H7 (cell line): ENCODE data around the gene VPS35L. TPM values are rescaled to one million over a fixed set of nuclear protein-coding genes. Genes with fewer than 3 reads are reported as not detected.

Source experiments
- DNase-seq: peaks from one replicate; pipeline ENCODE4 v3.0.0; 2012
- H3K27me3 ChIP-seq: 2 replicates; pipeline ENCODE4 v1.6.0; 2011; ENCODE audit warnings: mild to moderate bottlenecking, low read length; ENCODE audit not compliant: control insufficient read depth, insufficient read depth
- H3K36me3 ChIP-seq: replicated peaks from 2 replicates; pipeline ENCODE4 v1.5.1; 2011; ENCODE audit warnings: low read length; ENCODE audit not compliant: control insufficient read depth, insufficient read depth
- H3K4me3 ChIP-seq: 2 replicates; pipeline ENCODE4 v1.5.1; 2011; ENCODE audit warnings: low read depth, mild to moderate bottlenecking, control low read depth, low read length, moderate library complexity; ENCODE audit not compliant: insufficient read depth
- total RNA-seq: library from RNA; depleted of rRNA; stranded (reverse); fragments of >200 nt; shearing (Covaris generic); gene quantifications from 2 replicates; pipeline ENCODE4 v1.2.3, GENCODE V29; 2014; rRNA removed

The VPS35L gene, protein sequence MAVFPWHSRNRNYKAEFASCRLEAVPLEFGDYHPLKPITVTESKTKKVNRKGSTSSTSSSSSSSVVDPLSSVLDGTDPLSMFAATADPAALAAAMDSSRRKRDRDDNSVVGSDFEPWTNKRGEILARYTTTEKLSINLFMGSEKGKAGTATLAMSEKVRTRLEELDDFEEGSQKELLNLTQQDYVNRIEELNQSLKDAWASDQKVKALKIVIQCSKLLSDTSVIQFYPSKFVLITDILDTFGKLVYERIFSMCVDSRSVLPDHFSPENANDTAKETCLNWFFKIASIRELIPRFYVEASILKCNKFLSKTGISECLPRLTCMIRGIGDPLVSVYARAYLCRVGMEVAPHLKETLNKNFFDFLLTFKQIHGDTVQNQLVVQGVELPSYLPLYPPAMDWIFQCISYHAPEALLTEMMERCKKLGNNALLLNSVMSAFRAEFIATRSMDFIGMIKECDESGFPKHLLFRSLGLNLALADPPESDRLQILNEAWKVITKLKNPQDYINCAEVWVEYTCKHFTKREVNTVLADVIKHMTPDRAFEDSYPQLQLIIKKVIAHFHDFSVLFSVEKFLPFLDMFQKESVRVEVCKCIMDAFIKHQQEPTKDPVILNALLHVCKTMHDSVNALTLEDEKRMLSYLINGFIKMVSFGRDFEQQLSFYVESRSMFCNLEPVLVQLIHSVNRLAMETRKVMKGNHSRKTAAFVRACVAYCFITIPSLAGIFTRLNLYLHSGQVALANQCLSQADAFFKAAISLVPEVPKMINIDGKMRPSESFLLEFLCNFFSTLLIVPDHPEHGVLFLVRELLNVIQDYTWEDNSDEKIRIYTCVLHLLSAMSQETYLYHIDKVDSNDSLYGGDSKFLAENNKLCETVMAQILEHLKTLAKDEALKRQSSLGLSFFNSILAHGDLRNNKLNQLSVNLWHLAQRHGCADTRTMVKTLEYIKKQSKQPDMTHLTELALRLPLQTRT
- total RNA-seq: 31.8 and 46.0 TPM in 2 replicates

DNA sequence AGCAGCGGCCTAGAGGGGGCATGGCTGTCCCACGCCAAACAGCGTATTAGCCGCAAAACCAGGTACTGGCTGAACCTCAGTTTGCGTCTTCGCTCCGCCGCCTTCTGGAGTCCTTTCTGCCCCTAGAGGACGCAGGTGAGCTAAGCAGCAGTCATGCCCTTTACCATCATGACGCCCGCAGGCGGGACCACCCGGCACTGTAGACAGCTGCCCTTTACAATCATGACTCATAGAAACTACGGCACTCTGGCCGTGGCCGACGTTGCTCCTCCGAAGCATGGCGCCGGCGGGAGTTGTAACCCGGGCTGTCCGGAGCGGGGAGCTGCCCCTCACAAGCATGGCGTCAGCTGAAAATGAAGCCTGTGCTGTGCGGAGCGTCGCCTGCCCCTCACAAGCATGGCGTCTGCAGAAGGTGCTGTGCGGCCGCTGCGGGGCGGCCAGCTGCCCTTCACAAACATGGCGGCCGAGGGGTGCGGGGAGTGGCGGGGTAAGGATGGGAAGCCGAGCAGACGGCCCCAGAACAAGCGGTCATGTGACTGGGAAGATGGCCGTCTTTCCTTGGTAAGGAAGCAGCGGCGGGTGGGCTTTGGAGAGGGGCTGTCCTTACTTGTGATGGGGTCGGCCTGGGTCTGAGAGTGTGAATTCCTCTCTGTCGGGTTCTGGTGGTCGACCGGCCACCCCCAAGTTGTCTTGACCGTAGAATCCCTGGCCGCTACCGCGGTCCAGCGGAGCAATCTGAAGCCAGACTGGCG lies at the start of gene VPS35L:
VPS35L (plus strand) TSS at position 518 of the 752 bp plus-strand sequence; CDS start at position 545, 27 bp downstream.
- Histone ChIP-seq H3K36me3 (no peaks in the 10 kb centered on the region), H3K4me3 (peak within 1 kb of the TSS; percentile 56), H3K27me3 (no peaks in the 10 kb centered on the region)
- DNase-seq: peak; percentile 92

DNA sequence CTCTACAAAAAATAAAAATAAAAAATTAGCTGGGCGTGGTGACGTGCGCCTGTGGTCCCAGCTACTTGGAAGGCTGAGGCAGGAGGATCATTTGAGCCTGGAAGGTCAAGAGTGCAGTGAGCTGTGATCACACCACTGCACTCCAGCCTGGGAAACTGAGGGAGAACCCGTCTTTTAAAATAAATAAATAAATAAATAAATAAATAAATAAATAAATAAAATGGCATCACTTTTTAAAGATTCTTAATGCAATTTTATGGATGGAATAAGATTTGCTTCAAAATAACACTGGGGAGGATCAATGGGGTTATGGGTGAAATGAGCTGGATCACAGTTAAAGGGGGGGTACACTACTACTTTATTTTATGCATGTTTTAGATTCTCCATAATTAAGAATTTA lies 48.5 kb upstream of the VPS35L start:
- Histone ChIP-seq H3K36me3 (peaks cover 15% of the 10 kb centered on the region), H3K4me3 (no peak overlapping the region), H3K27me3 (no peaks in the 10 kb centered on the region)
- DNase-seq: no peak

DNA sequence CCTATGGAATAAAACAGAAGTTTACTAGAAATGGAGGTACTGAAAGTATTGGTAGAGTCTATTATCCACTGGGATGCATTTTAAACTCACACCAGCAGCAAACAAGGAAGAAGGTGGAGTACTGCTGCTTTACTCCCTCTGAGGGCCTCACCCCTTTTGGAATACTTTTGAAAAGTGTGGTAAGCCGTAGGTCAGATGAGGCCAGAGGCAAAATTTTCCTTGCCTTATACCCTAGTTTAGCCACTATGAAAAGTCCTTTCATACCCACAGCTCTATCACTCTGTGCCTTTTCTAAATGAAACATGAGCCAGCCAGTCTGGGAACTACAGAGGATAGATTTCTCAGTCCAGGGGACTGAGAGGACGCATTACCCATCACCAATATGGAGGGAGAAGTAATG lies 47.6 kb upstream of the VPS35L start:
- H3K36me3 ChIP-seq: peaks cover 13% of the 10 kb centered on the region
- DNase-seq: no peak
- no peak overlapping the region for H3K4me3 ChIP-seq
- no peaks in the 10 kb centered on the region for H3K27me3 ChIP-seq

DNA sequence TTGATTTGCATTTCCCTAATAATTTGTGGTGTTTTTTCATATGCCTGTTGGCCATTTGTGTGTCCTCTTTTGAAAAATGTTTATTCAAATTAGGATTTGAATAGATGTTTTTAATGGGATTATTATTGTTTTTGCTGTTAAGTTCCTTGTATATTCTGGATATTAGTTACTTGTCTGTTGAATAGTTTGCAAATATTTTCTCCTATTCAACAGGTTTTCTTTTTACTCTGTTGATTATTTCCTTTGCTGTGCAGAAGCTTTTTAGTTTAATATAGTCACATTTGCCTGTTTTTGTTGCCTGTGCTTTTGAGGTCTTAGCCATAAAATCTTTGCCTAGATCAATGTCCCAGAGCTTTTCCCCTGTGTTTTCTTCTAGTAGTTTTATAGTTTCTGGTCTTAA lies 43.2 kb upstream of the VPS35L start:
- no peak for DNase-seq
- no peaks in the 10 kb centered on the region for H3K27me3 ChIP-seq
- peaks cover 6% of the 10 kb centered on the region for H3K36me3 ChIP-seq
- no peak overlapping the region for H3K4me3 ChIP-seq

DNA sequence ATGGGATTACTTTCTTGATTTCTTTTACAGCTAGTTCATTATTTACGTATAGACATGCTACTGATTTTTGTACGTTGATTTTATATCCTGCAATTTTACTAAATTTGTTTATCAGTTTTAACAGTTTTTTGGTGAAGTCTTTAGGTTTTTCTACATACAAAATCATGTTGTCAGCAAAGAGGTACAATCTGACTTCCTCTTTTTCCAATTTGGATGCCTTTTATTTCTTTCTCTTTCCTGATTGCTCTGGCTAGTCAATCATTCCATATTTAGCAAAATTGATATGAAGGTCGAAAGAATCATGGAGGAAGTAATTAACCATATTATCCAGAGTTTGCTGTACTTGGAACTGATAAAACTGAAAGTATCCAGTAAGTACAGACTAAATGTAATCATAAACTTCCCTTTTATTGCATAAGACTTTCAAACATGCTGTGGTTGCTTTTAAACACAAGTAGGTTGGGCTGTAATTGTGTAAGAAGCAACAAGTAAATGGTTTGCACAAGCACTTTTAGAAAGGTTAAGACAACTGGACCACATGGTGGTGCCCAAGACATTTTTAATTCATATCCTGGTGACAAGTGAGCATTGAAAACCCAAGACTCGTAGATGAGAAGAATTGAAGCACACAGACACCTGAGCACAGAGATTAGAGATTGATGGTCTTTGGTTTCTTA lies 42.0 kb upstream of the VPS35L start:
- no peak for DNase-seq
- Histone ChIP-seq H3K27me3 (no peaks in the 10 kb centered on the region), H3K36me3 (peaks cover 1% of the 10 kb centered on the region)

DNA sequence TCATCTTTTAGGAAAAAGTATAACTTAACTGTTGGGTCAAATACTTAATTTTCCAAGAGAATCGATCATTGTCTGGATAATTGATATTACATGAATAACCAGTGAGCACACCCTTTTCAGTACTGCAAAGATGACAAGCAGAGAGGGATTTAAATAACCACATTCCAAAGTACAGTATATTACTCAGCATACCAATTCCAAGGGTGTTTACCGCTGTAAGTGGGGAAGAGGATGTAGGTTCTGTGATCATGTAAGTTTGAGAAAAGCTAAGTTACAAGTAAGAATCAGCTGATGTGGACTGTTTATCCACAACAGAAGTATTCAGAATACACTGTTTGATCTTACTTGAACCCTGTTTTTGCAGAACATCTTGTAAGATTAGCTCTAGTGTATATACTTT lies 39.7 kb upstream of the VPS35L start:
- no peak overlapping the region for H3K4me3 ChIP-seq
- no peaks in the 10 kb centered on the region for H3K27me3 ChIP-seq
- no peaks in the 10 kb centered on the region; the same call in none of the 2 replicates for H3K36me3 ChIP-seq
- DNase-seq: no peak

More for the DNA sequence above, 42.0 kb upstream of the VPS35L start:
- no peak overlapping the region for H3K4me3 ChIP-seq

DNA sequence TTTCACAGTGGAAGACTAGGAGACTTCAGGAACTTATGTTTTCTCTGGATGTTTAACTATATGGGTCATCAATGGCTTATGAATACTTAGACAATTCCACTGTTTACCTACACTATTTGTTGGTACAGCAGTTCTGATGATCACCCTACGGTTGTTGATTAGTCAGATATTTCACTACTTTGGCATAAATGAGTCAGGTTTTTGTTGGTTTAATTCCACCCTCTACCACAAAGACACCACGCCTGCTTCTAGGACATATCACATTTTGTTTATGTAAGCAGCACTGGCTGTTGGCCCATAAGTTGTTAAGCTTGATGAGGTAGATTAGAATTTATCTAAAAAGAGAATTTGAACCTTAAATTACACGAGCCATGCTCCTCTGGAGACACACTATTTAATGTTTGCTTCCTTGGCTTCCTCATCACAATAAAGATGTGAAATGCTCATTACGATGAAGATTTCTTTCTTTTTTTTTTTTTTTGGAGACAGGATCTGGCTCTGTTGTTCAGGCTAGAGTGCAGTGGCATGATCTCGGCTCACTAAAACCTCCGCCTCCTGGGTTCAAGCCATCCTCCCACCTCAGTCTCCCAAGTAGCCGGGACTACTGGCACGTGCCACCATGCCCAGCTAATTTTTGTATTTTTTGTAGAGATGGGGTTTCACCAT lies 37.9 kb upstream of the VPS35L start:
- H3K36me3 ChIP-seq: no peaks in the 10 kb centered on the region; the same call in none of the 2 replicates
- no peak for DNase-seq
- H3K27me3 ChIP-seq: no peaks in the 10 kb centered on the region
- no peak overlapping the region for H3K4me3 ChIP-seq

DNA sequence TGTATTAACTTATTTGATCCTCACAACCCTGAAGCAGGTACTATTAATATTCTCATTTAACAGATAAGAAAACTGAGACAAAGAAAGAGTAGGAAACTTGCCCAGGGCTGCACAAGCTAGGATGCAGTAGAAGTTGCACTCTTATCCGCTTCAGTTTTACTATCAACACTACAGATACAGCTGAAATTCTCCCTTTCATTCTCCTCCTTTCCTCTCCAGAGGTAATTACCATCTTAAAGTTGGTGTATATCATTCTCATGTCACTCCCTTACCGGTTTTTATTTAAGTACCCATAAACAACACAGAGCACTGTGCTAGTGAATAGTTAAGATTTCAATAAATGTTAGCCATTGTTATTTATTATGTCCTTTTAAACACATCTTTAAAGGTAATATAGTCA lies 37.1 kb upstream of the VPS35L start:
- H3K27me3 ChIP-seq: no peaks in the 10 kb centered on the region
- DNase-seq: no peak
- H3K36me3 ChIP-seq: no peaks in the 10 kb centered on the region; the same call in none of the 2 replicates
- no peak overlapping the region for H3K4me3 ChIP-seq

DNA sequence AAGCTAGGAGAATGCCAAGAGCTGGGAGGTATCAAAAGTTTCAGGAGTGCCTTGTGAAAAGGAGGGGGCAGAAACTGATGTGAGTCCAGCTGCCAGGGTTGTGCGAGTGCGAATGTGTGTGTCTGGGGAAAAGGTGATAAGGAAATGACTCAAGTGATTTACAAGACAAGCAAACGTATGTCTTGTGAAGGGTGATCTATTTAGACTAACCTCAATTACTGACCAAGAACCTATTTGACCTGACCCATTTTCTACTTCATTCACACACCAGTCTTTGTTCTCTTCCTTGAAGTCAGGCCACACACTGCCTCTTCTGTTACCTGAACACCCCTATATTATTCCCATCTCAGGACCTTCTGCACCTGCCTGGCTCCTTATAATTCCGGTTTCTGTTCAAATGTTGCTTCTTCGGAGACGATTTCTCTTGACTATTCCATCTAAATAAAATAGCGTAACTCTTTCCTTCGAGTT lies 34.6 kb upstream of the VPS35L start:
- H3K36me3 ChIP-seq: no peaks in the 10 kb centered on the region; the same call in none of the 2 replicates
- no peaks in the 10 kb centered on the region for H3K27me3 ChIP-seq
- DNase-seq: no peak
- H3K4me3 ChIP-seq: peak overlapping the region; percentile 86

DNA sequence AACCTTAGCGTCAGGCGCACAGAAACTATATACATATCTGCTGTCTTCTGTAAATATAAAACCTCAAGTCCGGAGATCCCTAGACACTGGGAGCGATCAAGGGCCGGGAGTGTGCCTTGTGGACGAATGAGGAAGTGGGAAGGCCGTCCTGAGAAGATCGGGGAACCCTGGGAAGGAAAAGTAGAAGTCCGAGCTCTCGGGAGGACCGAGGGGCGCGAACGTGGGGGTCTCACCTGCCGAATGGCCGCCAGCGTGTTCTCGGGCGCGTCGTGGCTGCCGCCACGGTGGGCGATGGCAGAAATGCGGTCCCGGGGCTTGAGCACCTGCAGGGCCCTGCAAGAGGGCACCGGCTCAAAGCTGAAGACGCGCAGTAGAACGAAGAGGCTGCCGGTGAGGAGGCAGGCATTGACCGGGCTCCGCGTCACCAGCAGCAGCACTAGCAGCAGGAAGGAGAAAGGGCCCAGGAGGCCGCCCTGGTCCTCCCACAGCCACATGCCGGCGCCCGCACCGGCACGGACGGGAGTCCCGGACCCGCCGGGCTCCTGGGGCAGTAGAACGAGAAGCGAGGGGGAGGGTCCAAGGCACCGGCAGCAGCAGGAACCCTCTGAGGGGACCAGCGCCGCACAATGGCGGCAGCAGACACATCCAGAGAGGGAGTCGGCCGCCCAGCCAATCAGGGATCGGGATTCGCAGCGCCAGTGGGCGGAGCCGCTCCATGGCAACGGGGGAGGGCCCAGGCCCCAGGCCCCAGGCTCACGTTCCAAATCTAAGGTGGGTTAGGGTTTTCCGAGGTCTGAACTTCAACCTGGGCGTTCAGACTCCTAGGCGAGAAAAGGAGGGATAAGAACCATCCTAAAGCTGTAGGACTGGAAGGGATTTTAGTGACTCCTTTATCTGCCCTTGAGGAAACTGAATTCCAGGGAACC lies 33.8 kb upstream of the VPS35L start, which contains the start of gene GDE1:
GDE1 (minus strand) TSS at position 628 of the 926 bp plus-strand sequence; CDS start at position 494, 134 bp downstream.
- Histone ChIP-seq H3K4me3 (peak within 1 kb of the TSS; percentile 86), H3K36me3 (no peaks in the 10 kb centered on the region; the same call in none of the 2 replicates), H3K27me3 (no peaks in the 10 kb centered on the region)
- peak; percentile 96 for DNase-seq

DNA sequence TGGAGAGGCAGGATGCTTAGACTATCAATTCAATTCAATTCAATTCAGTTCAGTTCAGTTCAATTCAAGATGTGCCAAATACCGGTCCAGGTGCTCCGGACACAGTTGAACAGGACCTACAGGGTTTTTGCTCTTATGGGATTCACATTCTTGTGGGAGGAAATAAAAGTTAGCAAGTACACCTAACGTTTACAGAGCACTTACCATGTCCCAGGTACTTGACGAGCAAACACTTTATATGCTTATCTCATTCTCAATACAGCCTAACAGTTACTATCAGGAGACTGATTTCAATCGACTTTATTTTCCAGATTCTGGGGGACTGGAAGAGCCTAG lies 33.1 kb upstream of the VPS35L start:
- DNase-seq: no peak
- H3K4me3 ChIP-seq: no peak overlapping the region; the same call in 1 of the 2 replicates
- no peaks in the 10 kb centered on the region; the same call in none of the 2 replicates for H3K36me3 ChIP-seq
- no peaks in the 10 kb centered on the region for H3K27me3 ChIP-seq

DNA sequence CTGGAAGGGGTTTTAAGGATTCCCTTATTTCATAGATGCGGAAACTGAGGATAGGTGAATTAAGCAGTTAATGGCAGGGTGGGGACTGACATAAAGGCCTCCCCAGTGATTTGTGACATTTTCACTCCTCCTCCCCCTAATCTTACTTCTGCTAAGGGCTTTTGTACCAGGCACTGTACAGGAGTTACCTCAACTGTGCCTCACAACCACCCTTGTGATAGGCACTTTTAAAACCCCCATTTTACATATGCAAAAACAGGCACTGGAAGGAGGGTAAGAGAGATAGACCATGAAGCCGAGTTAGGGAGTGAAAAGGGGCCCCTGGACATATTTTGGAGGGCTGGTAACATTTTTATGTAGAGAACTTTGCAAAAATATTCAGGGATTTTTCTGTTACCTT lies 32.7 kb upstream of the VPS35L start:
- no peak for DNase-seq
- Histone ChIP-seq H3K4me3 (no peak overlapping the region), H3K36me3 (no peaks in the 10 kb centered on the region; the same call in none of the 2 replicates), H3K27me3 (no peaks in the 10 kb centered on the region)
